IMR-90 (cell line): ENCODE measurements around the gene OTUB2. TPM values are rescaled to one million over a fixed set of nuclear protein-coding genes. Genes with fewer than 3 reads are reported as not detected.

Experiments
- ATAC-seq: fragments of 200-7000 bp; cut with Tn5 transposase; 2 replicates; pipeline ENCODE4 v1.9.1; 2020; ENCODE audit warnings: low read depth, mild to moderate bottlenecking, moderate library complexity
- BruUV-seq: library from RNA; stranded (reverse); fragments of 400-500 nt; replicated peaks from 2 replicates; lab custom pipeline; 2021; lab: Mats Ljungman, UMichigan
- CTCF ChIA-PET: fragments of 300-600 bp; formaldehyde crosslinking; extraction: SDS; loops from one replicate; lab custom pipeline; 2021; ENCODE audit warnings: antibody characterized with exemption; lab: Yijun Ruan, JAX
- POLR2A ChIA-PET: fragments of 300-600 bp; sonication (Branson Sonifier 250); formaldehyde crosslinking; loops from one replicate; lab custom pipeline; 2022; ENCODE audit warnings: antibody characterized with exemption; ENCODE audit not compliant: unreplicated experiment; lab: Charles Lee
- DNase-seq: peaks from one replicate; pipeline ENCODE4 v3.0.0; 2013
- H2AFZ ChIP-seq: replicated peaks from 2 replicates; pipeline ENCODE3; 2013; ENCODE audit warnings: low read length, mild to moderate bottlenecking; ENCODE audit not compliant: poor library complexity
- H2AK5ac ChIP-seq: 2 replicates; pipeline ENCODE4 v1.6.1; 2013; ENCODE audit warnings: low read depth, low read length, inconsistent platforms
- H2AK9ac ChIP-seq: replicated peaks from 2 replicates; pipeline ENCODE3; 2013; ENCODE audit warnings: mild to moderate bottlenecking, low read depth, low read length, moderate library complexity; ENCODE audit not compliant: poor library complexity
- H2BK120ac ChIP-seq: 2 replicates; pipeline ENCODE4 v1.6.1; 2013; ENCODE audit warnings: low read depth, low read length, inconsistent platforms
- H2BK15ac ChIP-seq: 3 replicates; pipeline ENCODE4 v1.6.1; 2013; ENCODE audit warnings: low read depth, low read length, inconsistent platforms
- H2BK20ac ChIP-seq: 2 replicates; pipeline ENCODE4 v1.6.1; 2013; ENCODE audit warnings: low read depth, mild to moderate bottlenecking, inconsistent platforms, low read length, moderate library complexity
- H2BK5ac ChIP-seq: 2 replicates; pipeline ENCODE4 v1.6.1; 2013; ENCODE audit warnings: mild to moderate bottlenecking, low read depth, low read length, inconsistent platforms; ENCODE audit not compliant: poor library complexity, severe bottlenecking
- H3K14ac ChIP-seq: replicated peaks from 2 replicates; pipeline ENCODE4 v1.6.1; 2013; ENCODE audit warnings: low read depth, low read length, inconsistent platforms
- H3K18ac ChIP-seq: 2 replicates; pipeline ENCODE4 v1.6.1; 2013; ENCODE audit warnings: low read depth, low read length, control low read depth
- H3K23ac ChIP-seq: 2 replicates; pipeline ENCODE4 v1.6.1; 2013; ENCODE audit warnings: low read depth, low read length, inconsistent platforms
- H3K27ac ChIP-seq: 2 replicates; pipeline ENCODE4 v1.5.1; 2013; ENCODE audit warnings: mild to moderate bottlenecking, control low read depth, low read length; ENCODE audit not compliant: insufficient read depth
- H3K27me3 ChIP-seq: 2 replicates; pipeline ENCODE4 v1.6.1; 2013; ENCODE audit warnings: low read length; ENCODE audit not compliant: control insufficient read depth, insufficient read depth
- H3K36me3 ChIP-seq: 2 replicates; pipeline ENCODE4 v1.6.1; 2013; ENCODE audit warnings: low read length, mixed read lengths; ENCODE audit not compliant: control insufficient read depth, insufficient read depth
- H3K4ac ChIP-seq: 2 replicates; pipeline ENCODE4 v1.6.1; 2013; ENCODE audit warnings: low read depth, low read length, inconsistent platforms
- H3K4me1 ChIP-seq: 2 replicates; pipeline ENCODE4 v1.6.1; 2013; ENCODE audit warnings: low read length, mixed read lengths; ENCODE audit not compliant: control insufficient read depth, insufficient read depth
- H3K4me2 ChIP-seq: 2 replicates; pipeline ENCODE4 v1.6.1; 2013; ENCODE audit warnings: low read depth, mild to moderate bottlenecking, control low read depth, low read length, moderate library complexity
- H3K4me3 ChIP-seq: 2 replicates; pipeline ENCODE4 v1.5.1; 2013; ENCODE audit warnings: low read depth, mild to moderate bottlenecking, control low read depth, low read length, moderate library complexity; ENCODE audit not compliant: insufficient read depth
- H3K56ac ChIP-seq: 2 replicates; pipeline ENCODE4 v1.6.1; 2013; ENCODE audit warnings: low read length, inconsistent platforms; ENCODE audit not compliant: insufficient read depth; ENCODE audit errors: extremely low read depth
- H3K79me1 ChIP-seq, 2 experiments: 2 replicates each; pipeline ENCODE4 v1.6.1; 2013; ENCODE audit warnings: low read length in 2 of 2, inconsistent platforms in 1 of 2, low read depth in 1 of 2
- H3K9ac ChIP-seq: 2 replicates; pipeline ENCODE4 v1.6.1; 2013; ENCODE audit warnings: low read depth, low read length, control low read depth
- H3K9me1 ChIP-seq: 2 replicates; pipeline ENCODE4 v1.6.1; 2013; ENCODE audit warnings: low read length, inconsistent platforms; ENCODE audit not compliant: insufficient read depth
- H3K9me3 ChIP-seq: 2 replicates; pipeline ENCODE4 v1.6.1; 2013; ENCODE audit warnings: low read length; ENCODE audit not compliant: control insufficient read depth, insufficient read depth
- H4K20me1 ChIP-seq: 2 replicates; pipeline ENCODE4 v1.6.1; 2013; ENCODE audit warnings: low read length, inconsistent platforms; ENCODE audit not compliant: insufficient read depth
- H4K5ac ChIP-seq: 2 replicates; pipeline ENCODE4 v1.6.1; 2013; ENCODE audit warnings: mild to moderate bottlenecking, low read depth, low read length, control low read depth
- H4K8ac ChIP-seq, 2 experiments: 2 replicates each; pipeline ENCODE4 v1.6.1; 2013; ENCODE audit warnings: low read depth in 2 of 2, low read length in 2 of 2, control low read depth in 1 of 2, inconsistent platforms in 1 of 2
- H4K91ac ChIP-seq: 2 replicates; pipeline ENCODE4 v1.6.1; 2013; ENCODE audit warnings: low read depth, low read length, inconsistent platforms; ENCODE audit not compliant: insufficient read depth
- BHLHE40 ChIP-seq: fragments of 150-350 bp; IDR thresholded peaks from 2 replicates; pipeline ENCODE4 v1.6.1; 2016; ENCODE audit warnings: mild to moderate bottlenecking, low read depth, low read length
- CEBPB ChIP-seq: IDR thresholded peaks from 2 replicates; pipeline ENCODE4 v1.6.1; 2012; ENCODE audit warnings: low read depth, low read length, improper control_type of control experiment
- CTCF ChIP-seq: conservative IDR thresholded peaks from 2 replicates; pipeline ENCODE4 v1.5.1; 2012; ENCODE audit warnings: mild to moderate bottlenecking, low read depth, low read length, improper control_type of control experiment
- ELK1 ChIP-seq: fragments of 150-350 bp; IDR thresholded peaks from 2 replicates; pipeline ENCODE4 v1.6.1; 2016; ENCODE audit warnings: low read depth, mild to moderate bottlenecking, low read length, moderate library complexity, borderline replicate concordance
- MAZ ChIP-seq: IDR thresholded peaks from 2 replicates; pipeline ENCODE4 v1.6.1; 2012; ENCODE audit warnings: low read depth, mild to moderate bottlenecking, low read length, improper control_type of control experiment, moderate library complexity, borderline replicate concordance
- NFE2L2 ChIP-seq: fragments of 150-350 bp; IDR thresholded peaks from 2 replicates; pipeline ENCODE4 v1.6.1; 2016; ENCODE audit warnings: low read depth, mild to moderate bottlenecking, low read length
- RAD21 ChIP-seq: IDR thresholded peaks from 2 replicates; pipeline ENCODE4 v1.6.1; 2012; ENCODE audit warnings: low read length, improper control_type of control experiment
- SMC3 ChIP-seq: fragments of 150-350 bp; IDR thresholded peaks from 2 replicates; pipeline ENCODE4 v1.6.1; 2016; ENCODE audit warnings: low read depth, mild to moderate bottlenecking, antibody characterized with exemption, low read length, moderate library complexity
- WGBS, 2 experiments: methylation state at CpG; one replicate each; pipeline versions ENCODE4 v1.1.5 to v1.1.7; 2013; ENCODE audit warnings: missing lambda C conversion rate in 2 of 2; ENCODE audit not compliant: insufficient read length in 1 of 2; ENCODE audit errors: extremely low coverage in 2 of 2; 5-methylcytosine and 5-hydroxymethylcytosine counted together
- dilution Hi-C: fragments of 300-500 bp; cut with HindIII; formaldehyde crosslinking; loops from one replicate; pipeline ENCODE4 v1.14.3; 2018; ENCODE audit warnings: low sequenced_read_pairs; ENCODE audit not compliant: unreplicated experiment
- in situ Hi-C: fragments of 300-500 bp; cut with MboI; formaldehyde crosslinking; loops from 3 replicates; pipeline ENCODE4 v1.14.3; 2019; ENCODE audit warnings: low sequenced_read_pairs, inconsistent platforms, mixed read lengths
- intact Hi-C: fragments of 100-400 bp; cut with micrococcal nuclease; formaldehyde crosslinking; loops from 2 replicates; pipeline ENCODE4 v1.10.0; 2022
- polyA plus RNA-seq, 3 experiments: library from polyadenylated mRNA; depleted of rRNA; stranded (reverse); fragments of >200 nt; gene quantifications; 2 replicates each; pipeline ENCODE4 v1.2.3, GENCODE V29; 2012; ENCODE audit warnings: low replicate concordance in 1 of 3
- total RNA-seq: library from RNA; depleted of rRNA; stranded (reverse); fragments of >200 nt; gene quantifications from 2 replicates; pipeline ENCODE4 v1.2.3, GENCODE V29; 2012
- TF ChIP-seq, protein P1 (sequence below): fragments of 150-350 bp; IDR thresholded peaks from 2 replicates; pipeline ENCODE4 v1.6.1; 2017; ENCODE audit warnings: mild to moderate bottlenecking, antibody characterized with exemption, low read length, low read depth

OTUB2 gene
- total and polyA plus RNA-seq, 2 of the 4 experiments (the other 2 are of a cell fraction), result 1.1 to 2.5 TPM

- ChIA-PET POLR2A (no interaction called here), CTCF (interaction anchor here (0.9 to 5.3 kb wide), 3 partner anchors 59 to 136 kb away, joined by 3 to 50 read pairs (median 8); no protein-coding TSS in a partner anchor)
- peak; percentile 99 for ATAC-seq
- no peaks in the 10 kb centered on the region for H3K79me1 ChIP-seq
- intact Hi-C loops (loop anchor here (1.0 to 5.0 kb wide), 2 partner anchors 44 to 62 kb away; no protein-coding TSS in a partner anchor), in situ Hi-C loops (loop anchor here (5.0 kb wide), 1 partner anchor 59 kb away; no protein-coding TSS in a partner anchor), dilution Hi-C loops (no loop called here)
- no peaks in the 10 kb centered on the region for H3K9me3 ChIP-seq
- no peak overlapping the region for H3K4me3 ChIP-seq
- H3K4me2 ChIP-seq, result no peak overlapping the region
- H4K91ac ChIP-seq, result no peak overlapping the region
- H3K27me3 ChIP-seq, result peaks cover 25% of the 10 kb centered on the region
- H2BK15ac ChIP-seq, result no peak overlapping the region
- TF ChIP-seq SMC3, result peak; percentile 99
- no peak for TF ChIP-seq BHLHE40
- TF ChIP-seq, protein P1, sequence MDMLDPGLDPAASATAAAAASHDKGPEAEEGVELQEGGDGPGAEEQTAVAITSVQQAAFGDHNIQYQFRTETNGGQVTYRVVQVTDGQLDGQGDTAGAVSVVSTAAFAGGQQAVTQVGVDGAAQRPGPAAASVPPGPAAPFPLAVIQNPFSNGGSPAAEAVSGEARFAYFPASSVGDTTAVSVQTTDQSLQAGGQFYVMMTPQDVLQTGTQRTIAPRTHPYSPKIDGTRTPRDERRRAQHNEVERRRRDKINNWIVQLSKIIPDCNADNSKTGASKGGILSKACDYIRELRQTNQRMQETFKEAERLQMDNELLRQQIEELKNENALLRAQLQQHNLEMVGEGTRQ, result no peak
- peak; percentile 98 for TF ChIP-seq CTCF
- TF ChIP-seq RAD21, result peak; percentile 98
- no peak for TF ChIP-seq CEBPB
- TF ChIP-seq MAZ, result 0 out of 2 replicates have a peak, but pooled peaks have one; percentile 11
- TF ChIP-seq ELK1, result no peak
- no peak for TF ChIP-seq NFE2L2
- no peak overlapping the region for H4K8ac ChIP-seq
- no peak overlapping the region for H2BK5ac ChIP-seq
- H2AK9ac ChIP-seq, result no peak overlapping the region
- H3K18ac ChIP-seq, result no peak overlapping the region
- peak overlapping the region; percentile 80 for H2AFZ ChIP-seq
- H3K23ac ChIP-seq, result no peak overlapping the region
- no TSS peak for BruUV-seq
- WGBS, 2 experiments, result 67% methylated on average over 7 of the region's 26 CpGs; no CpG with 5 or more reads in 1 of the 2 experiments
- no peaks in the 10 kb centered on the region for H4K20me1 ChIP-seq
- no peaks in the 10 kb centered on the region for H3K4me1 ChIP-seq
- no peak overlapping the region for H3K14ac ChIP-seq
- no peak overlapping the region for H3K4ac ChIP-seq
- H3K56ac ChIP-seq, result no peak overlapping the region
- H2BK20ac ChIP-seq, result 0 out of 2 replicates have a peak overlapping the region, but pooled peaks have one; percentile 20
- peak; percentile 67 for DNase-seq
- peak overlapping the region; percentile 44; the same call in 1 of the 2 replicates for H2AK5ac ChIP-seq
- H3K36me3 ChIP-seq, result no peaks in the 10 kb centered on the region
- no peak overlapping the region for H4K5ac ChIP-seq
- no peak overlapping the region for H3K9ac ChIP-seq
- H2BK120ac ChIP-seq, result no peak overlapping the region
- no peaks in the 10 kb centered on the region for H3K9me1 ChIP-seq
- no peak overlapping the region for H3K27ac ChIP-seq
Observed at GRCh38 chr14:94001501-94002396, 24.4 kb upstream of the OTUB2 start.
